Raji (cell line): ENCODE data around the gene KCTD17.

Source experiments
- POLR2A ChIP-seq: IDR thresholded peaks from 2 replicates; pipeline ENCODE4 v1.6.1; 2011; ENCODE audit warnings: low read depth, low read length, control low read depth; ENCODE audit not compliant: insufficient read depth

The KCTD17 gene

DNA sequence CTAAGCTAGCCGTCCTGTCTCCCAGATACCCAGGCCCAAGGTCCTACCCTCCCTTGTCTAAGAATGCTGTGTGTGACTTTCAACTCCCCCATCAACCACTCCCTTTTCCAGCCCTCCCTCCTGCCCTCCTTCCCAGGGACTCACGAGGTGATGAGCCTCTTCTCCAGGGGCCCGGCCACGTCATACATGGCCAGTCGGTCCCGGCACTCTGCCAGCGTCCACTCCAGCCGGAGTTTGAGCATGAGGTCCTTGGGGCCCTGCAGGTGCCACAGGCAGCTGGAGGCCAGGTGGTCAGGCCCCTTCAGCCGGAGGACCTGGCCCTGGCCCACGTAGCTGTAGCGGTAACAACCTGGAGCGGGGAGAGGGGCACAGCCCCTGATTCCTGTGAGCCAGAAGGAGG, 37.9 kb downstream of the KCTD17 start:
- no peak for TF ChIP-seq POLR2A

DNA sequence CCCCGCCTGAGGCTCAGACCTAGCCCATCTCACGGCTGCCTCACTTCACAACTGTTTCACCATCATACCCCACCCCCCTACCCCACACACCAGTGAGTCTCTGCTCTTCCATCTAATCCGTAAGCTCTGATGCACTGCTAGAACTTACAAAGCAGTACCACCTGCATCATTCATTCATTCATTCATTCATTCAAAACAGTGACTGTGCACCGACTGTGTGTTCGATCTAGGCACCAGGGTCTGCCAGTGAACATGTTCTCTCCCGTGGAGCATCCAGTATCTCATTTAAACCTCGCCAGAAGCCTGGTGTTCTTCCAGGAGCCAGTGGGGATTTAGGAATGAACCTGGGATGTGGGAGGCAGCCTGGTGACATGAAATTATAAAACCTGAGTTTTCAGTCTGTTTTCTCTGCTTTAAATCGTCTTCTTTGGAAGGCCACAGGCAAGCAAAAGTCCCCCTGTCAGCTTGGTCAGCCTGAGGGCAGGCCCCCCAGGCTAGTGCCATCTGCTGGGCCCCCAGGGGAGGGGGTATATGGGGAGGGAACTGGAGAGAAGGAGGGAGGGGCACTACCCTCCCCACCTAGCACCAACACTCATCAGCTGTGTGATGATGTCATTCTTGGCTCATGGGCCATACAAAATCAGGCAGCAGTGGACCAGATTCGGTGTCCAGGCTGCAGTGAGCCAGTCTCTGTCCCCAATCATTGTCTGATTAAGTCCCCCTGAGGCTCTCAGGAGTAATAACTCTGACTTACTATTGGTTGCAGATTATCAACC, 39.6 kb downstream of the KCTD17 start:
- no peak for TF ChIP-seq POLR2A

DNA sequence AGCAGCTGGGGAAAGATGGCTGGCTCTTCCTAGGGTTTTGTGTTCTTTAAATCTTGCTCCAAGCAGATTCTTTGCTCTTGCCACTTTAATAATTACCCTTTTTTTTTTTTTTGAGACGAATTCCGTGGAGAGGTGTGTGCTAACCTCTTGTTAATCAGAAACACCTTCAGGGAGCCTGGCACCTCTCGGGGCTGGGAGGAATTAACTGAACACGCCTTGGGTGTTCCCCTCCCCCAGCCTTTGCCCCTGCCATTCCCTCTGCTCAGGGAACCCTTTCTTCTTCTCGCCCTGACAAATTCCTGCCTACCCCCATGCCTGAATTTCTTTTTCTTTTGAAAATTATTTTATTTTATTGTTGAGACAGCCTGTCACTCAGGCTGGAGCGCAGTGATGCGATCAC, 40.5 kb downstream of the KCTD17 start:
- TF ChIP-seq POLR2A: no peak

DNA sequence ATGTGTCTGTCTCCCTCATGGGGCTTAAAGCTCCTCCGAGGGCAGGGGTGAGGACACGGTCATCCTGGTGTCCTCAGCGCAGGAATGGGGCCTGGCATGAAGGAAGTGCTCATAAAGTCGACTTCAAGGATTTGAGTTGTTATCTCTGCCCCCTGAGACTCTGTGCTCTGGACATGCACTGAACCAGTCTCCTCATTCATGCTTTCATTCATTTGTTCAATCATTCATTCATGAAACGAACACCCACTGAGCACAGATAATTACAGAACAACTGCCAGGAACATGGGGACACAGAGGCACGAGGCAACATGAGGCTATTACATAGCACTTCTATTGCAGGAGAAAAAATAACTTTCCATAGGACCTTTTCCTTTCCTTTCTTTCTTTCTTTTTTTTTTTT, 41.5 kb downstream of the KCTD17 start:
- TF ChIP-seq POLR2A: no peak

DNA sequence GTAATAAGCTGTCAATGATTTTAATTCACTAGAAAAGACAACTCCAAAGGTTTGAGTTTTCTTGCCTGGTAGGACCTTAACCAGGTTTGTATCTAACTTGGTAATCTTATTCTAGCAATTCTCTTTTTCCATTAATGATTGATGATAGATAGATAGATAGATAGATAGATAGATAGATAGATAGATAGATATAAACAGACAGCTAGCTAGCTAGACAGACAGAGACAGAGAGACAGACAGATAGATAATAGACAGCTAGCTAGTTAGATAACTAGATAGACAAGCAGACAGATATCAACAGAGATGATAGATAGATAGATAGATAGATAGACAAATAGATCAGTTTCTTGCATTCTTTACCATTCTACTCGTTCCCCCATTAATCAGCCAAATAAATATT, 42.7 kb downstream of the KCTD17 start:
- TF ChIP-seq POLR2A: no peak

DNA sequence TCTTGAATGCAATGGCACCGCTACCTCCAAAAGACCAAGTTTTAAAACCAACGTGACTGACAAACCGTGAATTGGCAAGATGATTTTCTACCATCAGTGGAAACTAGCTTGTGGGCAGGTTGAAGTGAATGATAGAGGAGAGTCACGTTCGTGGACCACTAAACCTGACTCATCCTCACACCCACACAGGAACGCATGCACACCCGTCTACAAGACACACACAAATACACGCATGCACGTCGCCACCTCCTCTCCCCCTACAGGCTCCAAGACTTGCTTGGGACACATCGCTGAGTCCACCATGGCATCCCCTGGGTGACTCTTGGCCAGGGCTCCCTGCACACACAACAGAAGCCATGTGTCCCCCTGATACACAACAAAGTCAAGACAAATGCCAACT, 43.6 kb downstream of the KCTD17 start:
- no peak for TF ChIP-seq POLR2A

DNA sequence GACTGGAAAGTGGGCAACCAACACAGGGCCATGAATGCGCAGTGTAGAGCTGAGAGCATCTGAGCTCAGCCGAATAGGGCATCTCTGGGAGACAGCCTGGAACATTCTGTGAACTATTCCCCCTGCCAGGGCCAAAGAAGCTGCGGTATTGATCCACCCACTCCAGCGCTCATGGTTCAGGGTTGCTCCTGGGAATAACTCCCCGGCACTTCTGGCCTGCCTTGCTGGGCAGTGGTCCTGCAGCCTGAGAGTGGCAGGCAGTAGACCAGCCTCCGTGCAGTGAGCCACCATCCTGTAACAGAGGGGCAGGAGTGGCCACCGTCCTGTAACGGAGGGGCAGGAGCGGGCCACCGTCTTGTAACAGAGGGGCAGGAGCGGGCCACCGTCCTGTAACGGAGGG, 45.8 kb downstream of the KCTD17 start:
- TF ChIP-seq POLR2A: no peak

DNA sequence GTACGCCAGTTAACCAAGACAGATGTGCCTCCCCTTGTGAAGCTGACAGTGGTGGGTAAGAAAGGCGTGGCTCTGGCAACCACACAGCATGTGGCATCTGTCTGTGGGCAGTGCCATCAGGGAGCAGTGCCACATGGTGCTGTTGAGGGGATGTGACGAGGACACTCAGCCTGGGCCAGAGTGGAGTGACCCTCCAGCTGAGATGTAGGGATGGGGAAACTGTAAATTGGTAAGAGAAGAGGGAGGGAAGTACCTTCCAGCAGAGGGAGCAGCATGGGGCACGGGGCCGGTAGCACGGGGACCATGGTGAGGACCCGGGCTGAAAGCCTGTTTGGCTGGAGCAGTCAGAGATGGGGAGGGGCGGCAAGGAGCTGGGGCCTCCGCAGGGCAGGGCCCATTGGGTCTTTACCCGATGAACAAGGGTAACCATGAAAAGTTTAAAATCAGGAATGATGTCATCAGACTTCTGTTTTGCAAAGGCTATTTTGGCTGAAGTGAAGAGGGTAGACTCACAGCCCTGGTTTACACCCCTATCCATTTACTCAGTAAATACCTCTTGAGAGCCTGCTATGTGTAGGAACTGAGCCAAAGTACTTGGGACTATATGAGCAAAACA, 47.5 kb downstream of the KCTD17 start:
- no peak for TF ChIP-seq POLR2A

DNA sequence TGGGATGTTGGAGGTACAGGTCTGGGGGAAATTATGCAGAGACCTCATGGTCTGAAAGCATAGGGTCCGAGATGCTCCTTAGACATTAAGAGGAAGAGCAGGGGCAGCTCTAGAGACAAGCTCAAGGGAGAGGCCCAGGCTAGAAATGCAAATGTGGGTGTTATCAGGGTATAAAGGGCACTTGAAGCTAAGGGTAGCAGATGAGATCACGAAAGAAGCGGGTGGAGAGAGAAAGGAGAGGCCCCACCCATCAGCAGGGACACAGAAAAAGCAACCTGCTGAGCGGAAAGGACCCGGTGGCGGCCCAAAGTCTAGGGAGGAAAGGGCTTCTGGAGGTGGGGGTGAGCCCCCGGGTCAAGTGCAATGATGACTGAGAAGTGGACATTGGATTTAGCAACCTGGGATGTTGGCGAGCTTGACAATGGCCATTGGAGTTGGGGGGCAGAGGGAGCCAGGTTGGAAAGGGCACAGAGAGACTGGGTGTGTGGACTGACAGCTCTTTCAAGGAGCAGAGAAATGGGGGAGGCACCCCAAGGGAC, 49.1 kb downstream of the KCTD17 start:
- no peak for TF ChIP-seq POLR2A

DNA sequence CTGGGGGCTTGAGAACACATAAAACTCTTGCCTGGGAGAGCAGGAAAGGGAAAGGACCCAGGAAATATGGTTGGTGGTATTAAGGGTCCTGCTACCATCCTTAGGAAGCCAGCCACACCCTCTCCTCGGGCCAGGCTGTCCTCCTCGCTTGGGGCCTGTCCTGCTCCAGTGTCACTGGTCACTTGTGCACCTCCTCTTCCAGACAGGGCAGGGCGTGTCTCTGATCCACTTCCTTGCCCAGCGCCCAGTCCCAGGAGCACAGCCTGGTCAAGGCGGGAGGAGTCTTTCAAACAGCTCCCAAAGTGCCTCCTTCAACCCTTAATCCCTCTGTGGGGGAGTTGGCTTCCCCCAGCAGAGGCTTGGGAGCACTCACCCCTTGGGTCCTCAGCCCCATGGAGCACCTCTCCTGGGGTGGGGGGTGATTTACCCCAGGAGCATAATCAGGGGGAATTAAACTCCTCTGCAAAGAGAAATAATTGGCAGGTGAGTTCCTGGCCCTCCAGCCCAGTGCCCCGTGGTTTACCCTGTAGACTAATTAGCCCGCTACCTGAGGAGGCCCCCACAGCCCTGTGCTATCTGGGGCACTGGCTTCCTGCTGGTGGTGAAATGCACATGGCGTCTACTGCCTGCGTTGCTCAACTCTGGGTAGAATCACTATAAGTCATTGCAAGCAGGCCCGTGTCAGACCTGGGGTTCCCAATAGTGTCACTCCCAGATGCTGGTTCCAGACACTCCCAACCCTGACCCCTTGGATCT, 49.9 kb downstream of the KCTD17 start:
- TF ChIP-seq POLR2A: no peak

DNA sequence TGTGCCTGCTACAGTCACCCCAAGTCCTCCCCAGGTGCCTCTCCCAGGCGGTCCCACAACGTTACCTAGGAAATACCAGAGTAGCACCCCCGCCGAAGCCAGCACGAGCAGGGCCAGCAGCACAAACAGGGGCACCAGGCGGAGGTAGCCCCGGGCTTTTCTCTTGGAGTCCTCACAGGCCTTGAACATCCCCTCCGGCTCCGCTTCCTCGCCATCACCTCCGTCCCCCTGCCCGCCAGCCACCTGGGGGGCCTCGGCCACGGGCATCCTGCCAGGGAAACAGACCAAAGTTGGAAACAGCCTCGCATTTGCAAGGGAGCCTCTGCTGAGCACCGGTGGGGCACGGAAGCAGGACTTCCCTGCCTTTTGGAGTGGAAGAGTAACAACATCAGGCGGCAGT, 51.6 kb downstream of the KCTD17 start:
- TF ChIP-seq POLR2A: no peak

DNA sequence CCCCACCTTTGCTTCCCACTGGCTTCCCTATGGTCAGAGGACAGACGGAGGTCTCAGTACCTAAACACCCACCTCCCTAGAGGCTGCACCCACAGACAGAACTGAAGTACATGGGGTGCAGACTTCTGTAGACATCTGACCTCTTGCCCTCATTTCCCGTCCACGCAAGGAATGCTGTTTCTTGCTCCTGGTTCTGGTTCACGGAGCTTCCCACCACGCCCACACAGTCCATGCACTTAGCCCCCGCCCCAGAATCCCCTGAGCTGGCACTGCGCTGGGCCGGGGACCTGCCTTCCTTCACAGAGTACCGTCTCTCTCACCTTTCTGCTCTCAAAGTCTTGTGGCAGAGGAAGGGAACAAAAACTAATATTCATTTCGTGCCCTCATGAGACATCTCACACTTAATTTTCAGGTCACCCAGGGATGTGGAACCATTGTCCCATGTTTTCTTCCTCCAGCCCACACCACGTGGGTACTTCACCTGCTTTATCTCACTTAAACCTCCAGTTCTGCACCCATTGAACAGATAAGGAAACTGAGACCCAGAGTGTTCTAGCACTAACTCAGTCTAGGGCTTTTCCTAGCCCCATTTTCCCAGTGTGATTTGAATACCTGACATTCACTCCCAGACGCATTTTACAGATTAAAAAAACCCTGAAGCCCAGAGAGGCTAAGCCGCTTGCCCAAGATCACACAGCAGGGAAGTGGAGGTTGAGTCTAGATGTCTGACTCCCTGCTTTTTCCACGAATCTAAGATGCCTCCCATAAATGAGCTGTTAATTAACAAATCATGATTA, 52.3 kb downstream of the KCTD17 start:
- no peak for TF ChIP-seq POLR2A

DNA sequence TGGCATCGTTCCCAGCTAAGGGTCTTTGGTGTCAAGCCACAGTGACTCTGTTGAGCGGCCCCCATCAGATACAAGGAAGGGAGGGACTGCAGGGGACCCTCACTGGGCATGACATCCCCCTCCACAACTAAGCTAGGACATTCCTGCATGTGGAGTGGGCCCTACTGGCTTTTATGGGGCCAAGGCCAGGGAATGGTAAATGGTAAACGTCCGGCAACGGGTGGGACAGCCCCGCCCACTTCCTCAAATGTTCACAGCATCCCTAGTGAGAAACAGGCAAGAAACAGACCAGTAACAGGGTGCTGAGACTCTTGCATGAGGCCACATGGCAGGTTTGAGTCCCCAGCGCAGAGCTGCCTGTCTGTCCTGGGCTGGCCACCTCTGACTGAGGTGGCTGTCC, 53.6 kb downstream of the KCTD17 start:
- no peak for TF ChIP-seq POLR2A

DNA sequence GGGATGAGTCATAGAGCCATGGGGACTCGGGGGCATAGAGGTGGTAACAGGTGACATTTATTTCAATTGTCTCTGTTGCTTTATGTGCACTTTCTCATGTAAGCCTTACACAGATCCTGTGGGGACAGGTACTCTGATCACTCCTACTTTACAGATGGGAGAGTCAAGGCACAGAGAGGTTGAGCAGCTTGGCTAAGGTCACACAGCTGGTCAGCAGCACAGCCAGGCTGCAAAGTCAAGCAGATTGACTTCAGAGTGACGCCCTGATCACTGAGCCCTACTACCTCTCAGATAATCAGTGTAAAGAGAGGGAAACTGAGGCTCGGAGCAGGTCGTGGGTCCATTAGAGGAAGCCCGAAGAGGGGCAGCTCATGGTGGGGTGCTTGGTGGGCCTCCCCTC, 54.4 kb downstream of the KCTD17 start:
- TF ChIP-seq POLR2A: no peak

DNA sequence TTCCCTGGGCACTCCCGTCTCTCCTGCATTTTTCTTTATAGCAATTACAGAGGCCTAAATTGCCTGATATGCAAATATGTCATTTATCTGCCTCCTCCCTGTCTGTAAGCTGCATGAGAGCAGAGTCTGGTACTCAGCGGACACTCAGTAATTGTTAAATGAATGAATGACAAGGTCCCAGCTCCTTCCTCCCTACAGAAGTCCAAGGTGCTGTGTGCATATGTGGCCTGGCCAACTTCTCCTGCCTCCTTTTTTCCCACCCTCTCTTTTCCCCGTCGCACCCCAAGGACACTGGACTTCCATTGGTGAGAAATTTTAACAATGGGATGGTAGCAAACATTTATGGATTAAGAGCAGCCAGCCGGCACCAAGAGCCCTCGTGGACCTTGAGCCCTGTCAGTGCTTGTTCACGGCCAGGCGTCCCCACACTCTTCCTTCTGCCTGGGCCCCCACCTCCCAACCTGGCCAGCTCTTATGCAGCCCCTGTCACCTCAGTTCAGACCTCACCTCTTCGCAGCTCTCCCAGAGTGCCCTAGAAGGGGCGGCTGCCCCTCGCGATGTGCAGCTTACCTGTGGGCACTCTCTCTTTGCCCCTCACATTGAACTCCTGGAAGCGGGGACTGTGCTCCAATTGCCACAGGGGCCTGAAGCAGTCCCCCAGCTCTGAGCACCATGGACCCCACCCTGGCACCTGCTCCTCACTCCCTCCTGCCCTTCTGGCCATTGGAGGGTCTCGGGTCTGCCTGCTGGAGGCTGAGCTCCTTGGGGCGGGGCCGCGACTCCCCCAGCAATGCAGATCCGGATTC, 56.5 kb downstream of the KCTD17 start:
- TF ChIP-seq POLR2A: no peak
